Rectal smooth muscle tissue (tissue), 1 donor: ENCODE data around the gene GREM1.

Experiments
- H3K27ac ChIP-seq: one replicate; pipeline ENCODE4 v1.7.0; 2013; ENCODE audit warnings: low read depth, low read length, inconsistent platforms
- H3K27me3 ChIP-seq: one replicate; pipeline ENCODE4 v1.7.0; 2013; ENCODE audit warnings: low read length; ENCODE audit not compliant: control insufficient read depth, insufficient read depth
- H3K36me3 ChIP-seq: one replicate; pipeline ENCODE4 v1.7.0; 2013; ENCODE audit warnings: low read length; ENCODE audit not compliant: control insufficient read depth, insufficient read depth
- H3K4me1 ChIP-seq: one replicate; pipeline ENCODE4 v1.7.0; 2013; ENCODE audit warnings: low read length; ENCODE audit not compliant: control insufficient read depth, insufficient read depth
- H3K4me3 ChIP-seq: one replicate; pipeline ENCODE4 v1.7.0; 2013; ENCODE audit warnings: low read length
- H3K9ac ChIP-seq: one replicate; pipeline ENCODE4 v1.7.0; 2013; ENCODE audit warnings: low read length

The GREM1 gene

GRCh38 chr15:32739522-32740063, 21.8 kb downstream of the GREM1 start:
- Histone ChIP-seq H3K9ac (no peak overlapping the region), H3K4me1 (no peaks in the 10 kb centered on the region), H3K36me3 (no peaks in the 10 kb centered on the region), H3K4me3 (no peak overlapping the region), H3K27me3 (no peaks in the 10 kb centered on the region), H3K27ac (no peak overlapping the region)

- H3K36me3 ChIP-seq, result no peaks in the 10 kb centered on the region
- no peaks in the 10 kb centered on the region for H3K27me3 ChIP-seq
- no peak overlapping the region for H3K9ac ChIP-seq
- H3K27ac ChIP-seq, result no peak overlapping the region
- H3K4me1 ChIP-seq, result no peaks in the 10 kb centered on the region
- H3K4me3 ChIP-seq, result no peak overlapping the region
Observed at GRCh38 chr15:32743411-32744140, 25.8 kb downstream of the GREM1 start.

GRCh38 chr15:32746116-32746857, 28.5 kb downstream of the GREM1 start:
- H3K36me3 ChIP-seq, result no peaks in the 10 kb centered on the region
- no peaks in the 10 kb centered on the region for H3K4me1 ChIP-seq
- no peak overlapping the region for H3K27ac ChIP-seq
- H3K27me3 ChIP-seq, result no peaks in the 10 kb centered on the region
- no peak overlapping the region for H3K4me3 ChIP-seq
- H3K9ac ChIP-seq, result no peak overlapping the region

DNA sequence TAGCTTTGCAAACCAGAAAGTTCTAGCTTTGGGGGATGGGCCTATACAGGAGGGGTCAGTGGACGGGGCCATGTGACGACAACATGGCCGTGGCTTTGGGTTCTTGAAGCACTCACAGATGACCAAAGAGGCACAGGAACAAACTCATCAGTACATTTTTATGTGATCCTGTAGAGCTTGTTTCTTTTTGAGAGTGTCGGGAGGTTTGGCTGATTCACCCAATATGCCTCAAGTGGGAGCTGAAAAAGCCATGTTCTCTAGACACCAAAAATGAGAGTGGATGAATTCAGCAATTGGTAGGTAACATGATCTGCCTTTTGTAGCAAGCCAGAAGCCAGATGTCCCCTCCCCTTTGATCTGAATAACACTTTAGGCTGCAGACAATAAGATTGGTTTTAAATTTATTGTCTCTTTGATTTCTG, 30.1 kb downstream of the GREM1 start:
- Histone ChIP-seq H3K27me3 (no peaks in the 10 kb centered on the region), H3K4me1 (no peaks in the 10 kb centered on the region), H3K9ac (no peak overlapping the region), H3K4me3 (no peak overlapping the region), H3K36me3 (no peaks in the 10 kb centered on the region), H3K27ac (no peak overlapping the region)

- Histone ChIP-seq H3K36me3 (no peaks in the 10 kb centered on the region), H3K4me1 (no peaks in the 10 kb centered on the region), H3K9ac (no peak overlapping the region), H3K4me3 (no peak overlapping the region), H3K27ac (no peak overlapping the region), H3K27me3 (no peaks in the 10 kb centered on the region)
Observed at GRCh38 chr15:32750979-32751378, 33.2 kb downstream of the GREM1 start.

GRCh38 chr15:32757426-32757825, 39.6 kb downstream of the GREM1 start:
- Histone ChIP-seq H3K9ac (no peak overlapping the region), H3K27me3 (no peaks in the 10 kb centered on the region), H3K4me3 (no peak overlapping the region), H3K4me1 (no peaks in the 10 kb centered on the region), H3K36me3 (no peaks in the 10 kb centered on the region), H3K27ac (no peak overlapping the region)

DNA sequence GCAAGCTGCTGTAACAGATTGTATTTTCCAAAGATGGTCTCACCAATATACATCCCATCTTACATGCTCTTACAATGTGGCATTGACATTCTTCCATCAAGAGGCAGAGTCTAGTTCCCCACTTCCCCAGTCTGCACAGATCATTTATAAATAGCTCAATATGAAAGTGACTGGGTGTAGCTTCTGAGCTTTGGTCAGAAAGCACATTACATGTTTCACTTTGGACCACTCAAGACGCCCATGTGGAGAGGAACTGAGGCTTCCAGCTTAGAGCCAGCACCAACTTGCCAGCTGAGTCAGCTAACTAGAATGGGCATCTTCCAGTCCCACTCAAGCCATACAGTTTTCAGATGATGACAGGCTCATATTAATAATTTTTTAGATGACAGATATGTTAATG, 45.5 kb downstream of the GREM1 start:
- Histone ChIP-seq H3K27ac (no peak overlapping the region), H3K4me1 (no peaks in the 10 kb centered on the region), H3K27me3 (no peaks in the 10 kb centered on the region), H3K36me3 (no peaks in the 10 kb centered on the region), H3K9ac (no peak overlapping the region), H3K4me3 (no peak overlapping the region)

DNA sequence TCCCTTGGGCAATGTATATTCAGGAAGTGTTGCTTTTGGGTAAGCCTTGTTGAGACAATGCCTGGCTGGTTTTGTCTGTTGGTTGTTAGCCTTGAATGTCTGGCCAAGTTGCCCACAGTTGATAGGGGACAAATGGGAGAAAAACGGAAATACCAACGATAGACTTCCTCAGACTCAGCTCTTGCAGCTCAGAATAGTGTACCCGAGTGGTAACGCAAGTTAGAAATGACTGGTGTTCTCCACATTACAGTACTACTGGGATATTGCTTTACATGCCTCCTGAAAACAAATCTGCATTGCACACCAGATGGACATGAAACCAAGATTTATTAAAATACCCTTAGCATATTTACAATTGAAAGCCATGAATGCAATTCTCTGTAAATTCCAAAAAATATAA, 47.4 kb downstream of the GREM1 start:
- Histone ChIP-seq H3K27ac (no peak overlapping the region), H3K4me3 (no peak overlapping the region), H3K36me3 (no peaks in the 10 kb centered on the region), H3K4me1 (no peaks in the 10 kb centered on the region), H3K27me3 (no peaks in the 10 kb centered on the region), H3K9ac (no peak overlapping the region)

DNA sequence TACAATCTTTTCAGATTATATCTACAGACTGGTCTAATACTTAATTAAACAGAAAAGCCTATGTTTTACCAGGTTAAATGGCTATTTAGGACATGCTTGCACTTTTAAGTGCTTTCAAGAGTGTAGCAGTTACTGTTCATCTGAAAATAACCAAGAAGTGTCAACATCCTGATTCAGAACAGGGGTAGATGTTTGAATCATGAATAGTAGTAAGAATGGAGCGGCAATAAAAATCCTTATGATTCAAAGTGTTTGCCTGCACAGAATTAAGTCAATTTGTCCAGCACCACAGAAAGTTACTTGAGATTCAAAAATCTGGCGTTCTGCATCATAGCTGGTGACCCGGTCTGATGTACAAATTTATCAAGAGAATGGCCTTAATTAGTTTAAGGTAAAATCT, 48.3 kb downstream of the GREM1 start:
- no peak overlapping the region for H3K4me3 ChIP-seq

DNA sequence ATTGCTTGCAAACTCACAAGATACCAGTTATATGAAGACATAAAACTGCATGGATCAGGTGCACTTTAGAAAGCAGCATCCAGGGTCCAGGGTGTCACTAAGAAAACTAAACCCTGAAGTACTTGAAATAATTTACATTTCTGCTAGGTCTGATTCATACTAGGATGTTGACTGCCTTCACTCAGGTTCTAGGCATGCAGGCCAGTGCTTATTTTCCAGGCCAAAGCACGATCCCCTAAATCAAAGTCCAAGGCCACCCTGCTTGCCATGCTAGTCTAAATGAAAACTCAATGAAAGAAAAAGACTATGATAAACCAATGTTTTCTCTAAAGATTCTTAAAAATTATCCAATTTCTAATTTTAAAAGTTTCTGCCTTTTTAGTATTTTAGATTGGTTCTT, 49.4 kb downstream of the GREM1 start:
- H3K36me3 ChIP-seq, result no peaks in the 10 kb centered on the region
- H3K27ac ChIP-seq, result no peak overlapping the region
- no peaks in the 10 kb centered on the region for H3K4me1 ChIP-seq
- H3K9ac ChIP-seq, result no peak overlapping the region
- no peaks in the 10 kb centered on the region for H3K27me3 ChIP-seq
- no peak overlapping the region for H3K4me3 ChIP-seq

More for the DNA sequence above, 48.3 kb downstream of the GREM1 start:
- no peaks in the 10 kb centered on the region for H3K27me3 ChIP-seq
- no peak overlapping the region for H3K9ac ChIP-seq
- H3K27ac ChIP-seq, result no peak overlapping the region
- no peaks in the 10 kb centered on the region for H3K36me3 ChIP-seq
- no peaks in the 10 kb centered on the region for H3K4me1 ChIP-seq

DNA sequence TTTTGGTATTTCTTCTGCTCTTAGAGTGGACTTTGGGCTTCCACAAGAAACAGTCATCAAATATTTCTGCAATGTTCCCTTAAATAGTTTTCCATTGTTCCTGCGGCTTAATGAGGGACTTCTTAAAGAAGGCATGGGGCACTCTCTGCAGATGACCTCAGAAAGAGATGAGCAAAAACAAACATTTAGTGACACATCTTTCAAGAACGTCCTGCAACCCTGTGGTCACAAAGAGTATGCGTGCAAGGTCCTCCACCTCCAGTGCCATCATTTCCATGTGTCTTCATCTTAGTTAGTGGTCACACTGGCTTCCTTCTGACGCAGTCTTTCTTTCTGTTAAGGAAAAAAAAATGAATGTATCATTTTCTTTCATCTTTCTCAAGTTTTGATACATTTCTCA, 56.2 kb downstream of the GREM1 start:
- H3K4me1 ChIP-seq, result no peaks in the 10 kb centered on the region
- no peaks in the 10 kb centered on the region for H3K27me3 ChIP-seq
- H3K36me3 ChIP-seq, result no peaks in the 10 kb centered on the region
- H3K27ac ChIP-seq, result no peak overlapping the region
- no peak overlapping the region for H3K4me3 ChIP-seq
- H3K9ac ChIP-seq, result no peak overlapping the region

- no peaks in the 10 kb centered on the region for H3K36me3 ChIP-seq
- no peak overlapping the region for H3K9ac ChIP-seq
- H3K27me3 ChIP-seq, result no peaks in the 10 kb centered on the region
- no peaks in the 10 kb centered on the region for H3K4me1 ChIP-seq
- H3K4me3 ChIP-seq, result no peak overlapping the region
- H3K27ac ChIP-seq, result no peak overlapping the region
Observed at GRCh38 chr15:32775103-32775502, 57.3 kb downstream of the GREM1 start.
